HUES48 (cell line): Measurements from ENCODE around the gene CCNY.
"Not testable (repeated sequence)": the region's sequence is repeated elsewhere in the genome, so short reads cannot be mapped to it uniquely, and the experiment has no call there.

ENCODE experiments used
- H3K27ac ChIP-seq: one replicate; pipeline ENCODE4 v1.7.0; 2013; ENCODE audit warnings: low read depth, low read length, inconsistent platforms
- H3K27me3 ChIP-seq: 2 replicates; pipeline ENCODE4 v1.6.1; 2013; ENCODE audit warnings: mild to moderate bottlenecking, low read length; ENCODE audit not compliant: control insufficient read depth, insufficient read depth
- H3K36me3 ChIP-seq: 2 replicates; pipeline ENCODE4 v1.6.1; 2013; ENCODE audit warnings: low read length; ENCODE audit not compliant: control insufficient read depth, insufficient read depth
- H3K4me1 ChIP-seq: 2 replicates; pipeline ENCODE4 v1.6.1; 2013; ENCODE audit warnings: mild to moderate bottlenecking, low read length; ENCODE audit not compliant: control insufficient read depth, insufficient read depth
- H3K4me3 ChIP-seq: 2 replicates; pipeline ENCODE4 v1.5.1; 2013; ENCODE audit warnings: mild to moderate bottlenecking, low read depth, low read length
- H3K9ac ChIP-seq: 2 replicates; pipeline ENCODE4 v1.6.1; 2013; ENCODE audit warnings: mild to moderate bottlenecking, low read depth, low read length, moderate library complexity
- H3K9me3 ChIP-seq: 2 replicates; pipeline ENCODE4 v1.6.1; 2013; ENCODE audit warnings: low read length; ENCODE audit not compliant: control insufficient read depth, insufficient read depth

The CCNY gene

GRCh38 chr10:35396560-35397434, 60.5 kb downstream of the CCNY start:
- Histone ChIP-seq H3K9me3 (no peaks in the 10 kb centered on the region), H3K9ac (no peak overlapping the region), H3K36me3 (no peaks in the 10 kb centered on the region), H3K27me3 (no peaks in the 10 kb centered on the region), H3K4me1 (peaks cover 80% of the 10 kb centered on the region), H3K4me3 (no peak overlapping the region), H3K27ac (no peak overlapping the region)

- Histone ChIP-seq H3K4me1 (peaks cover 73% of the 10 kb centered on the region), H3K27me3 (no peaks in the 10 kb centered on the region), H3K36me3 (no peaks in the 10 kb centered on the region), H3K9me3 (no peaks in the 10 kb centered on the region), H3K4me3 (no peak overlapping the region), H3K9ac (no peak overlapping the region), H3K27ac (no peak overlapping the region)
Measured at GRCh38 chr10:35397953-35398352, 61.6 kb downstream of the CCNY start.

GRCh38 chr10:35398355-35398754, 62.0 kb downstream of the CCNY start:
- H3K4me1 ChIP-seq: peaks cover 69% of the 10 kb centered on the region
- H3K27me3 ChIP-seq: no peaks in the 10 kb centered on the region
- H3K9me3 ChIP-seq: peaks cover 2% of the 10 kb centered on the region; the same call in 1 of the 2 replicates
- H3K9ac ChIP-seq: no peak overlapping the region
- no peak overlapping the region for H3K4me3 ChIP-seq
- H3K27ac ChIP-seq: no peak overlapping the region
- no peaks in the 10 kb centered on the region for H3K36me3 ChIP-seq

GRCh38 chr10:35398908-35399307, 62.6 kb downstream of the CCNY start:
- no peak overlapping the region for H3K9ac ChIP-seq
- no peak overlapping the region for H3K4me3 ChIP-seq
- no peak overlapping the region for H3K27ac ChIP-seq
- no peaks in the 10 kb centered on the region for H3K36me3 ChIP-seq
- no peaks in the 10 kb centered on the region for H3K27me3 ChIP-seq
- peaks cover 63% of the 10 kb centered on the region for H3K4me1 ChIP-seq
- H3K9me3 ChIP-seq: peaks cover 3% of the 10 kb centered on the region; the same call in 1 of the 2 replicates

GRCh38 chr10:35399414-35400009, 63.2 kb downstream of the CCNY start:
- Histone ChIP-seq H3K9me3 (peaks cover 3% of the 10 kb centered on the region; the same call in 1 of the 2 replicates), H3K27ac (no peak overlapping the region), H3K27me3 (no peaks in the 10 kb centered on the region), H3K9ac (no peak overlapping the region), H3K4me1 (peaks cover 57% of the 10 kb centered on the region), H3K36me3 (no peaks in the 10 kb centered on the region), H3K4me3 (no peak overlapping the region)

- peaks cover 3% of the 10 kb centered on the region; the same call in 1 of the 2 replicates for H3K9me3 ChIP-seq
- H3K27ac ChIP-seq: no peak overlapping the region
Measured at GRCh38 chr10:35400595-35401268, 64.4 kb downstream of the CCNY start.

GRCh38 chr10:35403491-35403890, 67.2 kb downstream of the CCNY start:
- H3K4me1 ChIP-seq: peaks cover 24% of the 10 kb centered on the region; the same call in 1 of the 2 replicates
- H3K27ac ChIP-seq, H3K9me3 ChIP-seq, H3K9ac ChIP-seq, H3K27me3 ChIP-seq, H3K36me3 ChIP-seq, H3K4me3 ChIP-seq: not testable (repeated sequence)

More at GRCh38 chr10:35400595-35401268, 64.4 kb downstream of the CCNY start:
- no peak overlapping the region for H3K9ac ChIP-seq
- no peaks in the 10 kb centered on the region for H3K36me3 ChIP-seq
- no peaks in the 10 kb centered on the region for H3K27me3 ChIP-seq
- no peak overlapping the region for H3K4me3 ChIP-seq
- H3K4me1 ChIP-seq: peaks cover 45% of the 10 kb centered on the region

GRCh38 chr10:35404077-35404476, 67.8 kb downstream of the CCNY start:
- not testable (repeated sequence) for H3K36me3 ChIP-seq, H3K9me3 ChIP-seq, H3K9ac ChIP-seq, H3K4me3 ChIP-seq, H3K27me3 ChIP-seq, H3K27ac ChIP-seq
- peaks cover 18% of the 10 kb centered on the region; the same call in 1 of the 2 replicates for H3K4me1 ChIP-seq

- not testable (repeated sequence) for H3K27ac ChIP-seq, H3K9ac ChIP-seq, H3K9me3 ChIP-seq, H3K27me3 ChIP-seq, H3K4me3 ChIP-seq, H3K4me1 ChIP-seq, H3K36me3 ChIP-seq
Measured at GRCh38 chr10:35406003-35406630, 69.8 kb downstream of the CCNY start.

GRCh38 chr10:35407696-35408095, 71.4 kb downstream of the CCNY start:
- H3K4me1 ChIP-seq: peaks cover 15% of the 10 kb centered on the region
- not testable (repeated sequence) for H3K36me3 ChIP-seq, H3K27ac ChIP-seq

More at GRCh38 chr10:35407696-35408095, 71.4 kb downstream of the CCNY start:
- H3K9ac ChIP-seq, H3K4me3 ChIP-seq, H3K27me3 ChIP-seq, H3K9me3 ChIP-seq: not testable (repeated sequence)
